ENCODE measurements around the gene CLSTN1.

Gene CLSTN1

DNA sequence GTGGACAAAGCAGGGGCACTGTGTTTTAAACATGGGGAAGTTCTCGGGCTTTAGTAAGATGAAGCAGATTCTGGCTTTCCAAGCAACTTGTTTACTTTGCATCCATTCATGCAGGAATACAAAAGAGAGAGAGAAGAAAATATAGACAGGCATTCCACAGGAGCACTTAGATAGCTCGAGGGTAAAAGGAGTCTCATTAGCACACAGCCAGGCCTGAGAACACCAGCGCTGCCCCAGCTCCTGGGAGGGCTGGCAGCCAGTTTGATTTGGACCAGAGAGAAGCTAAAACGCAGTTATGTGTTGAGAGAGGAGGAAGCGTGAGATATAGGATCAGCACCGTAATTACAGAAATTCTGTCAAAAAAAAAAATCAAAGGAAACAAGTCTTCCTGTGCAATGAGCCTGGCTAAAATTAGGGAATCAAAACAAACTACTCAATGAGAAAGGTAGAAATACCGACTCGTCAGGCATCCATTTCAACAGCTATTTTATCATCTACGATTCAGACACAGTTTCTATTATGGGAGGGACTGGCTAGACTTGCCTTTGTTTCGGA, 68.2 kb downstream of the CLSTN1 start:
- no peak for ATAC-seq
- no peak for TF ChIP-seq POU6F1 (CRISPR knock-in tag; IDR thresholded peaks at IDR 0.05; ENCODE audit: borderline replicate concordance, low read depth)
- TF ChIP-seq ZC3H10 (CRISPR knock-in tag; IDR thresholded peaks at IDR 0.05) = no peak
- no peak for TF ChIP-seq SNAI2 (CRISPR knock-in tag; IDR thresholded peaks at IDR 0.05)
- TF ChIP-seq RARB (CRISPR knock-in tag; IDR thresholded peaks at IDR 0.05) = no peak
- no peak for TF ChIP-seq TSHZ2 (CRISPR knock-in tag; IDR thresholded peaks at IDR 0.05)

GRCh38 chr1:9753121-9753531, 70.6 kb downstream of the CLSTN1 start:
- ATAC-seq = peak; percentile 90
- no peak for TF ChIP-seq BACH2 (CRISPR knock-in tag; IDR thresholded peaks at IDR 0.05; ENCODE audit: borderline replicate concordance)
- TF ChIP-seq, protein P1, sequence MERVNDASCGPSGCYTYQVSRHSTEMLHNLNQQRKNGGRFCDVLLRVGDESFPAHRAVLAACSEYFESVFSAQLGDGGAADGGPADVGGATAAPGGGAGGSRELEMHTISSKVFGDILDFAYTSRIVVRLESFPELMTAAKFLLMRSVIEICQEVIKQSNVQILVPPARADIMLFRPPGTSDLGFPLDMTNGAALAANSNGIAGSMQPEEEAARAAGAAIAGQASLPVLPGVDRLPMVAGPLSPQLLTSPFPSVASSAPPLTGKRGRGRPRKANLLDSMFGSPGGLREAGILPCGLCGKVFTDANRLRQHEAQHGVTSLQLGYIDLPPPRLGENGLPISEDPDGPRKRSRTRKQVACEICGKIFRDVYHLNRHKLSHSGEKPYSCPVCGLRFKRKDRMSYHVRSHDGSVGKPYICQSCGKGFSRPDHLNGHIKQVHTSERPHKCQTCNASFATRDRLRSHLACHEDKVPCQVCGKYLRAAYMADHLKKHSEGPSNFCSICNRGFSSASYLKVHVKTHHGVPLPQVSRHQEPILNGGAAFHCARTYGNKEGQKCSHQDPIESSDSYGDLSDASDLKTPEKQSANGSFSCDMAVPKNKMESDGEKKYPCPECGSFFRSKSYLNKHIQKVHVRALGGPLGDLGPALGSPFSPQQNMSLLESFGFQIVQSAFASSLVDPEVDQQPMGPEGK (CRISPR knock-in tag; IDR thresholded peaks at IDR 0.05; ENCODE audit: borderline replicate concordance) = no peak
- TF ChIP-seq ZC3H10 (CRISPR knock-in tag; IDR thresholded peaks at IDR 0.05) = no peak
- no peak for TF ChIP-seq CREB5 (CRISPR knock-in tag; IDR thresholded peaks at IDR 0.05; ENCODE audit: low read depth)
- no peak for TF ChIP-seq ZFP30 (CRISPR knock-in tag; IDR thresholded peaks at IDR 0.05)
- no peak for TF ChIP-seq TSHZ2 (CRISPR knock-in tag; IDR thresholded peaks at IDR 0.05)

GRCh38 chr1:9751971-9752370, 71.8 kb downstream of the CLSTN1 start:
- ATAC-seq = no peak
- no peak for TF ChIP-seq ZNF8 (CRISPR knock-in tag; IDR thresholded peaks at IDR 0.05)
- TF ChIP-seq ARNTL (CRISPR knock-in tag; IDR thresholded peaks at IDR 0.05; ENCODE audit: borderline replicate concordance, low read depth) = no peak
- no peak for TF ChIP-seq TSHZ2 (CRISPR knock-in tag; IDR thresholded peaks at IDR 0.05)
- TF ChIP-seq TCF4 (CRISPR knock-in tag; IDR thresholded peaks at IDR 0.05; ENCODE audit: borderline replicate concordance) = no peak
- TF ChIP-seq POU6F1 (CRISPR knock-in tag; IDR thresholded peaks at IDR 0.05; ENCODE audit: borderline replicate concordance, low read depth) = no peak
- no peak for TF ChIP-seq TOX (CRISPR knock-in tag; IDR thresholded peaks at IDR 0.05; ENCODE audit: borderline replicate concordance)
- TF ChIP-seq ZFP30 (CRISPR knock-in tag; IDR thresholded peaks at IDR 0.05) = no peak
- TF ChIP-seq GLIS3 (CRISPR knock-in tag; IDR thresholded peaks at IDR 0.05) = no peak
- no peak for TF ChIP-seq RARB (CRISPR knock-in tag; IDR thresholded peaks at IDR 0.05)
- no peak for TF ChIP-seq CREB5 (CRISPR knock-in tag; IDR thresholded peaks at IDR 0.05; ENCODE audit: low read depth)
